Stimulated activated CD4-positive, alpha-beta T cell treated with anti-CD3 and anti-CD28 coated beads, Interleukin-2, amount 100 ng/mL, for 48 hours (primary cell): ENCODE data around the gene ZNF654.
A peak's percentile ranks its signal among the peaks of the same experiment; 100 is the strongest.
"Not testable (repeated sequence)": the region's sequence is repeated elsewhere in the genome, so short reads cannot be mapped to it uniquely, and the experiment has no call there.

ENCODE experiments used
- DNase-seq, 2 donors: peaks; one replicate each; pipeline ENCODE4 v3.0.0-alpha.2; 2020

Gene ZNF654

DNA sequence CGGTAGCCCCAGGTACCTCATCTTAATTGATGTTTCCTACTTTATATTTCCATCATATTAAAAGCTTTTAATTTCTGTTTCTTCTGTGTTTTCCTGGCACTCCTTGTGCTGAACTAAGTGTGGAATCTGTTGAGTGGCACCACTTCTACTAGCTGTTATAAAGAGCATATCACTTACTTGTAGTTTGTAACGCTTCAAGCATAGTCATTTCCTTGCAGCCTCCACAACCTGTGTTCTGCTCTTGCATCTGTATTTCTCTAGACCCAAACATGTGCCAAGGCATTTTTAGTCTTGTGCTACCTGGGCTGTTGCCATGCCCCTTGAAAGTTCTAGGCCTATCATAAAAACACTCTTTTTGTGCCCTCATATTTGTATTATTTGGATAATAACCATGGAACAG lies 16.0 kb downstream of the ZNF654 start:
- no peak for DNase-seq

DNA sequence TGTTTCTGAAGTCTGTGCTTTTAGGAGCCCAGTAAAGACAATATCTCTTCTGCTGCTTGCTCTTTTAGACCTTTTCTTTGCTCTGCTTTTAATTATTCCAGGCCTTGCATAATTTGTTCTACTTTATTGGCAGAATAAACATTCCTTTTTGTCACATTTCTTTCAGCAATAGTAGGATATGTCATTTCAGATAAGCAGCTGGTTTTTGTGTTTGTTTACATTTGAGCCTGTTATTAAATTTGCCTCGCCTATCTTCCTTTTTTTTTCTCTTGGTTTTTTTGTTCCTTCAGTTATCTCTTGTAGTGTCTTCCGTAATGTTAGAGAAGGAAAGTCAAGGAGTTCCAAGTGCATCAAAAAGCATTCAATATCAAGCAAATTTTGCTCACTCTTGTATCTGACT lies 16.4 kb downstream of the ZNF654 start:
- DNase-seq, result no peak

DNA sequence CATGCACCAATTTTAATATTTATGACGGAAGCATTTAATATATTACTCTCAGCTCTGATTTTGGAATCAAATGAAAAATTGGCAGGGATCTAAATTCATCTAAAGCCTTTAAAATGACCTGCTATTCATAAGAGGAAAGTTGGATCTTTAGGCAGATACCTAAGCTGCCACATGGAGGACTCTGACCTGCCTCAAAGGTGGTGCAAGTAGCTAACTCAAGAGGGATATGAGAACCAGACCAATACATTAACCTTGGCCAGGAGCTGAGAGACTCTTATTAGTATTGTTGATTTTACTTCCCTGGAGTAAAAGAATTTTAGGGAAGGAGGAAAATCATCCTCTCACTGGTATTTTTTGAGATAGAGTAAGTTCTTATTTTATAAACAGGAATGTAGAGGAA lies 17.7 kb downstream of the ZNF654 start:
- no peak for DNase-seq

DNA sequence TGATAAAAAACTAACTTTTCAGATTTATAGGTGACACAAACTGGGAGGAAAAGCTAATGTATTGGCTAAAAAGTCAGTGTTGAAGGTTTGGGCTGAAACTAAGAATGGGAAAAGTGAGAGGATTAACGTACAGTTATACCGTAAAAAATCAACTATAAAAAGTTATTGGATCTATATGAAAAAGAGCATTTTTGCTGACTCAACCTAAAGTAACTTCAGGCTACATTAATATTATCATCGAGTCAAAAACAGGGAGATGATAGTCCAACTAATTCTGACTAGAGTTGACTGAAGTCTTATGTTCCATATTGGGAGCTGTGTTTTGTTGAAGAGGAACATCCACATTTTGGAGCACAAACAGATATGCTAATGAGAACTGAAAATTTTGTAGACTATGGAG lies 19.9 kb downstream of the ZNF654 start:
- DNase-seq, result no peak

DNA sequence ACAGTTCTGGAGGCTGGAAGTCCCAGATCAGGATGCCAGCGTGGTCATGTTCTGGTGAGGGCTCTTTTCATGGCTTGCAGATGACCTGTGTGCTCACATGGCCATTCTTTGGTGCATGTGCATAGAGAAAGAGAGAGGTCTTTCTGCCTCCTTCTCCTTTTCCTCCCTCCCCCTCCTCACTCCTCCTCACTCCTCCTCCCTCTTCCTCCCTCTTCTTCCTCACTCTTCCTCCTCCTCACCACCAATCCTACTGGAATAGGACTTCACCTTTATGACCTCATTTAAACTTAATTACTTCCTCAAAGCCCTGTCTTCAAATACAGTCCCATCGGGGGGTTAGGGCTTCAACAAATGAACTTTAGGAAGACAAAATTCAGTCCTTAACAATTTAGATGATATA lies 23.8 kb downstream of the ZNF654 start:
- no peak for DNase-seq

DNA sequence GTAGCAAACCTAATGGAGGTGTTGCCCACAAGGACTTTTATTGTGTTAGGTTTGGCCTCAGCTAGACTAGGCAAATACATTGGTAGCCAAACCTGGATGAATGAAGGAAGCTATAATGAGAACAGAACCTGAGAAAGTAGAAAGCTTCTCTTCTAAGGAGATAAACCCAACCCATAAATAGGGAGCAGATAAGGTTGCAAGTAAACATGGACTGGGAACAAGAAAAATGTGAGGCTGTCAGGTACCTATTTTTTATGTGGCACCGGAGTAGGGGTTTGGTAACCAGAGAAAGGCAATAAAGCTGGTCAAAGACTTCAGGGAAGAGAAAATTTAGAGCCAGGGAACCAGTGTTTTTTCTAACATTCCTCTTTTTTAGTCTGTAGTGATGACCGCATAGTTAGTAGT lies 25.0 kb downstream of the ZNF654 start:
- DNase-seq, result no peak

DNA sequence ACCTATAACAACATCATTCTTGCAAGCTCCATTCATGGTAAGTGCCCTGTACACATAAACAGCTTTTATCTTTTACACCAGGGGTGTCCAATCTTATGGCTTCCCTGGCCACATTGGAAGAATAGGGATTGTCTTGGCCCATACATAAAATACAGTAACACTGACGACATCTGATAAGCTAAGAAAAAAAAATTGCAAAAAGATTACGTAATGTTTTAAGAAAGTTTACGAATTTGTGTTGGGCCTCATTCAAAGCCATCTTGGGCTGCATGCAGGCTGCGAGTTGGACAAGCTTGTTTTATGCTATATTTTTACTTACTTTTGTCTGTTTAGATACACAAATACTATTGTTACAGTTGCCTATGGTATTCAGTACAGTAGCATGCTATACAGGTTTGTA lies 31.6 kb downstream of the ZNF654 start:
- no peak for DNase-seq

DNA sequence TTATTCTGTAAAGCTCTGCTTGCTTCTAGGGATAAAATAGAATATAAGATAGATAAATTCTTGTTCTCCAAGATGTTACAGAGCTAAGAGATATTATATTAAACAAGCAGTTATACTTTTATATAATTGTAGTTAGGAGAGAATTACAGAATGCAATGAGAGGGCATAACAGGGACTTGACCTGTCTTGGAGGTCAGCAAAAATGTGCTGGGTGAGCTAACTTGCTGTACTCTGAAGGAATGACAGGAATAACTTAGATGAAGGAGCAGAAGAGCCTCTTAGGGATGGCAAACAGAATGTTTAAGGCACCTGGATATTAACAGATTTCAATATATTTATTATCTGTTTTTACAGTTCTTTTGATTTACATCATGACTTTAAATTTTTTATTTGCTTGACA lies 33.2 kb downstream of the ZNF654 start:
- DNase-seq, result no peak

DNA sequence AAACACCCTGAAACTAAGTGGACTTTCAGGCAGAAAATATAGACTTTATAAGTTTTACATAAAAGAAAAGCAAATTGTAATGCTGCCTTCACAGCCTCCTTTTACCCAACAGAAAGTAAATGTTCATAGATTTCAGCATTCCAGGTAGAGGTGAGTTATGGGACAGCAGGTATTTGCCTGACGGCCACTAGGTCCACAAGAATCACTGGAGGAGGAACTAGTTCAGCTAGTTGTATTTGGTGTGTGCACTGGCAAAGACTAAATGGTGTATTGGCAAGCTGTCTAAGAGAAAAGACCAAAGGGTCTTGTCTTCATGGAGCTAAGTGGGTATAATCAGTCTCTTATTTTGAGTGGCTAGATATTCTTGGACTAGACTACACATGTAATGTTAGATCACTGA lies 34.2 kb downstream of the ZNF654 start:
- no peak for DNase-seq

DNA sequence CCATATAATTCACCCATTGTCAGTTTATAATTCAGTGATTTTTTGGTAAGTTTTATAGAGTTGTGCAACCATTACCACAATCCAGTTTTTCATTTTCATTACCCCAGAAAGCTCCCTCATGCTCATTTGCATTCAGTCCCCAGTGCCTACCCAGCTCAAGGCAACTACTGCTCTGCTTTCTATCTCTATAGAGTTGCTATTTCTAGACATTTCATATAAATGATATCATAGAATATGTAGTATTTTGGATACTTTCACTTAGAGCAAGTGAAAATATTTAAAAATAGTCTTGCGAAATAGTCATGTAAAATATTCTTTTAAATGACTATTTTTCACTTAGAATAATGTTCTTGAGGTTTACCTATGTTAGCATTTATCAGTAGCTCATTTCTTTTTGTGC lies 42.1 kb downstream of the ZNF654 start:
- no peak for DNase-seq

DNA sequence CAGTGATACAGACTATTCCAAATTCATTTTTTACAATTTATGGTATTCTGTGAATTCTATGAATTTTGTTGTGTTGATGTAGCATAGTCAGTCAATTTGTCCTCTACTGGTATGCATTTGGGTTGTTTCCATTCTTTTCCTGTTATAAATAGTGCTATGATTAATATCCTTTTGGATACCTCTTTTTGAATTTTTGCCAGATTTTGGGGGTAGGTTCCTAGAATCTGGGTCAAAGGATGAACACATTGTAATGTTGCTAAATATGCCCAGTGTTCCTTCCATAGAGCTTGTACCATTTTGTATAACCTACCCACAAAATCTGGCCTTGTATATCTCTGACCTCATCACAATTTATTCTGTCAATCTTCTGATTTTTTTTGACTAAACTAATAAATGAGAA lies 46.3 kb downstream of the ZNF654 start:
- no peak for DNase-seq

DNA sequence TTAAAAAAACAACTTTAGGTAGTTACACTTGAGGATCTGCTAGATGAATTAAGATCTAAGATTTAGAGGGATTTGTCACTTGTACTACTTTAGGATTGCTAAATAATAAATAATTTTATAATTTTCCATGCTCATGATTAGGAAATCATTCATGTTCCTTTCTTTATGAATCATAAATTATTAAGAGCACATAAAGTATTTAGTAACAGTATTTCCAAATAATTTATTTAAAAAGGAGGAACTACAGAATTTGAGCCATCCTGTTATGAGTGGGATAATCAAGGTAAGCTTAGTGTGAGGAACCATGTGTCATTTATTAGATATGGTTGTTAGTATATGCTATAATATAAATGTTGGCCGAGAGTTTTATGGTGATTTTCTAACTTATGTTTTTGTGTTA lies 53.2 kb downstream of the ZNF654 start:
- no peak for DNase-seq

DNA sequence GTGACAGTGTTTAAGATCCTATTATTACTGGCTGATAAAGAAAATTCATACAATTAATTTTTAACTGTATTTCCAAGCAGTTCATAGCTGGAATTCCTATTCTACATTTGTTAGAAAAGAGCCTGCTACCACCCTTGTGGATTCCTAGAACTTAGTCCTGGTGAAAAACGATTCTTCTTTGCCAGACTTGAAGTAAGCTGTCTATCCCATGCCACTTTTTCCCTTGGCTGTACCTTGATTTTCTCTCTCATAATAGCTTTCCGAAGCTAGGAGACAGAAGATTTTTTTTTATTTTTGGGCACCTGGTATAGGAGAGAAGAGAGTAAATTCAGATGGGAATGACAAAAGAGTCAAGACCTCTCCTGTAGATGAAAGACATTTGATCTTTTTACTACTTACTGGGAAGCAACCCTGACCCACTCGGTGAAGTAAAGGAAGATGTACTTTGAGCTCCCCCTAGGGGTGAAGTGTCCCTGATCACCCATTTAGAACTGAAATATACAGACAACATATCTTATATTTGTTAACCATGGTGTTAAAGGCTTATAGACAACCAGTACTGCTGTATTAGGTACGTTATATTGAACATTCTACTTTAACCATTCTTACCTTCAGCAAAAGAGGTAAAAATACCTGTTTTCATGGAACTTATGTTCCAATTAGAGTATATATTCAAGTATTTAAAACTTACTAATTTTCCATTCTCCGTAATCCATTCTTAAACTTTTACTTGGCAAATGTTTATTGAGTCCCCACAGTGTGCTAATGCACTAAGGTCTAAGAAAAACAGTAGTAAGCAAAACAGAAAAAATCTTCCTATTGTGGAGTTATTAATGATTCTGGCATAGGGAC lies 54.5 kb downstream of the ZNF654 start:
- DNase-seq, result peak; percentile 37 to 55

DNA sequence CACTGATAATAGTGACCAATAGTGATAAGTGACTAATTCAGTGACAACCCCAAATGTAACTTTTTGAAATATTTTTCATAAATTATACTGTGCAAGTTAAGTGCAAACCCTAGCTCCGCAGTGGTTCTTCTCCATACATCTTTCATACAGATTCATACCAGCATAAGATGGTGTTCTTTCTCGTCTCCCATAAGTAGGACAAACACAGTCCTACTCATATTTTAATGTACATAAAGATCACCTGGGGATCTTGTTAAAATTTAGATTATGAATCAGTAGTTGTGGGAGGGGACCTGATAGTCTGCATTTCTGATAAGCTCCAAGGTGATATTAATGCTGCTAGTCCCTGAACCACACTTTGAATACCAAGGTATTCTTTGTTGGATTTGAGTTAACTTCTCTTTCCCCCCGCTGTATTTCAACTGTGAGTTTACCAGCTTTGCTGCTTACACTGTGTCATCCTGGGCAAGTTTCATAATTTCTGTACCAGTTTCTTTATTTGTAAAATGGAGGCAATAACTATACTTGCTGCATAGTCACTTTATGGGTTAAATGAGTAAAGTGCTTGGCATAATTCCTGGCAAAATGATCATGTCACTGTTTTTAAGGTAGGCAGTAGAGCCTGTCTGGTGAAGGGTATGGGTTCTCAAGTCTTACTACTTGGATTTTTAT lies 56.0 kb downstream of the ZNF654 start:
- no peak for DNase-seq

DNA sequence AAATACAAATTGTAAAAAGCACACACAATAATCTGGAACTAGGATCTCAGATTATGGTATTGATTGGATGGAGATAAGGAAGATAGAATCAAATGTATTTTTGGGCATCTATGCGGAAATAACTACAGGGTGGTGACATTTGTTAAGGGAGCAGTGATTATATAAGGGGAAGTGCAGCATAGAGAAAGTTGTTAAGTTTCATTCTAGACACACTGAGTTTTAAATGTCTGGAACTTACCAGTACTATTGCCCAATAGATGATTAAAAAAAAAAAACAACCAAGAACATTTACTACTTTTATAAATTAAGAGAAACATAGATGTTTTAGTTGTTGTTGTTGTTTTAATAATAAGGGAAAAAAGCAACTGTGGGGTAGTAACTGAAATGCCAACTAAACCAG lies 58.6 kb downstream of the ZNF654 start:
- no peak for DNase-seq

DNA sequence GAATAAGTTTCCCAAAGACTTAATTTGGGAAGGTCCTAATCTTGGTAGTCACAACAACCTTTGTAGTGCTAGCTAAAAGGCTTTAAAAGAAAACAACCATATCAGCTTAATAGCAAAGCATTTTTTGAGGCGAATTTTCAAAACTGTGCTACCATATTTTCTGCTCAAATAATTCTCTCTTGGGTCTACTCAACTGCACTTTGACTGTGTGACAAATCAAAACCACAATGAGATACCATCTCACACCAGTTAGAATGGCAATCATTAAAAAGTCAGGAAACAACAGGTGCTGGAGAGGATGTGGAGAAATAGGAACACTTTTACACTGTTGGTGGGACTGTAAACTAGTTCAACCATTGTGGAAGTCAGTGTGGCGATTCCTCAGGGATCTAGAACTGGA lies 59.5 kb downstream of the ZNF654 start:
- DNase-seq, result not testable (repeated sequence)

DNA sequence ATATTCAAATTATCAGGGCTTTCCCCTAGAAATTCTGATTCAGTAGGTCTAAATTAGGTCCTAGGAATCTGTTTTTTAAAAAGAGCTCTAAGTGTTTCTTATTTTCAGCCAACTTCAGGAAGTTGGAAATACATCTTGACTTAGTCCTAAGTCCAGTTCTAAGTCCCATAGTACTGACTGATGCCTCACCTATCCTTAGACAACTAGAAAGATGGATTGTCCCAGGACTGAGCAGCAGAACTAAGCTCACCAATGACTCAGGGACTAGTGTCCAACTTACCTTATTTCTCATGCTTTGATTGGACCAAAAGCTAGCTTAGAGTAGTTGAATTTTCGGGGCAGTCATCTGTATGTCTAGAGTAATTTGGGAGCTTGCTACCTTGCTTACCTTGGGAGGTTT lies 64.5 kb downstream of the ZNF654 start:
- no peak for DNase-seq

DNA sequence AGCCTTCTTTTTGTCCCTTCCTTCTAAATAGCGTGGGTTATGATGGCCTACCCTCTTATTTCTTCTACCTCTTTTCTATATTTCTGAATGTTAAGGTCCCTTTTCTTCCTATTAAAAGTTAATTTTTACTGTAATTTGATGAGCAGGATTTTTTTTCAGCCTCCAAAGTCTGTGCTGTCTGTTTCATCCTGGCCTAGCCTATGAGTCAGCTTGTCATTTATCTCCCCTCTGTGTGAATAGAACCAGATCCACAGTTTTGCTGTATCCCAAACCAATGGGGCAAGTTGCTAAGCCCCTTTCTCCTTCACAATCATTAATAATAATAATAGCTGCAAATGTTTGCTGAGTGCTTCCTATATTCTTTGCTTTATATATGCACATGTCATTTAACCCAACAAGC lies 72.6 kb downstream of the ZNF654 start:
- DNase-seq, result no peak

DNA sequence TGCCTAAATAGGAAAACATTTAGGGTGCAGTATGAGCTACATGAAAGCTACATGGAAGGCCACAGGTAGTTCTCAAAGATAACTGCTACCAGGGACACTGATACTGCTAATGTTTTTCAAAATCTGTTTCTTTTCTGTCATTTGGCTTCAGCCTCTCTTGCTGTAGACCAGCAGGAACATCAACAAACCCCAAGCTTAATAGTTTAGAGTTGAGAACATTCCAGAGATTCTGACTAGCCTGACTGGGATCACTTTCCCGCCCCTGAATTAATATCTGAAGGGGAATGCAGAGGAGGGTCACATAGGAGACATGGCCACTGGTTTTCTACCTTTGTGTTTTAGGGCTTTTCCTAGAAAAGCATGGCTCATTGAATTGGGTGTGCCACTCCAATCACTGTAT lies 73.8 kb downstream of the ZNF654 start:
- DNase-seq, result no peak

DNA sequence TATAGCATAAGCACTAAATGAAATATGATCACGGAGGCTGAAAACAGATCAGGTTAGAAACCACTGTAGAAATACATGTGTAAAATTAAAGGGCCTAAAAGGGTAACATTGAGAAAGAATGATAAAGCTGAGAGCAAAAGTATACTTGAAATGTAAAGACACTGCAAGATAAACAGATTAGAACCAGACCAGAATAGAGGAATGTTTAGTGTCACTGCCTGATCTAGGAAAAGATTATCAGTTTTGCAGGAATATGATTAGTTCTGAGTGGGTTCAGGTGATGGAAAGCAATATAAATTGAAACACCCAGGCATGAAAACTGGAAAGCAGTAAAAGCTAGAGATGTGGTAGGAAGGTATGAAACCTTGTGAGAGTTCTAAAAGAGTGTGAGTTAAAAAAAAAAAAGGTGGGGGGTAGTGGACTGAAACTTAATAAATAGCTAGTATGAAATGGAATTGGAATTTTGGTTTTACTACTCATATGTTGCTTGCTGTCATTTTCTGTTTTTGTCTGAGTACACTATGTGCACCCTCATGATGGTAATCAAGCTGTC lies 74.7 kb downstream of the ZNF654 start:
- no peak for DNase-seq

DNA sequence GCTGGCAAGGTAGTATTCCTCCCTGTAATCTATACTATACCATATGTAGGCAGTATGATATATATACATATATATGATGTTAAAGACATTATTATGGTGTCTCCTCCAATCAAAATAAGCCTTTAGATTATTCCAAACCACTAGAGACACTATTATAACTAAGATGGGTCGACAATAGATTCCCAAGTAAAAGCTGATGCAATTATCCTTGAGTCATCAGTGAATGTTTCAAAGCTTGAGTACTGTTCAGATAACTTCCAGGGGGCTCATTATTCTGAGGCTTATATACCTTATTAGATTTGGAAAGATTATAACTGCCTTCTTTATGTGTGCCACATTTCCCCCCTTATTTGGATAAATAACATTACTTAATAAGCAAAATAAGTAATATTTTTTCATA lies 78.8 kb downstream of the ZNF654 start:
- DNase-seq, result no peak

DNA sequence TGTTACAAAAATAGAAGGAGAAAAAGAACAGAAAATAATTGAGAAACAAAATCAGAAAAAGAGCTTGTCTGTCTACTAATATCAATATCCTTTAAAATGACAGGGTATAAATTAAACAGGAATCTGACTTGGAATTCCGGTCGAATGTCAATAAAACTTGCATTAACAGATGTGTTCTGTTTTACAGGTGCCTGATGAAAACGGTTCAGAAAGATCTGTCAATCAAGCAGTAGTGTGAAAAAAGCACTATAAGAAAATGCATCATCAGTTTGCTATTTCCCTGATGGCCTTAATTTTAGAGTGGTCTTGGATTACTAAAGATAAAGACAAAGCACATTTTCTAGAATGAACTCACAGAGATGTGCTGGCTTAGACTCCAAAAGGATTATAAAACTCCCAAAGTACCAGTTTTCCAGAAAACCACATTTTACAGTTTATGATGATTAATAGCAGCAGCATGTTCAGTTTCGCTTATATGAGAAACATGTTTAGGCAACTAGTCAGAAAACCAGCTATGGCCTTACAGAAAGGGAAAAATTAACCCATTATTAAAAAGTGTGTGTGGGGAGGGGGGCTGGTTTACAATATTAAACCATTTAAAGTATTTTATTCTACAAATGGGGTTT lies 82.5 kb downstream of the ZNF654 start:
- no peak for DNase-seq

DNA sequence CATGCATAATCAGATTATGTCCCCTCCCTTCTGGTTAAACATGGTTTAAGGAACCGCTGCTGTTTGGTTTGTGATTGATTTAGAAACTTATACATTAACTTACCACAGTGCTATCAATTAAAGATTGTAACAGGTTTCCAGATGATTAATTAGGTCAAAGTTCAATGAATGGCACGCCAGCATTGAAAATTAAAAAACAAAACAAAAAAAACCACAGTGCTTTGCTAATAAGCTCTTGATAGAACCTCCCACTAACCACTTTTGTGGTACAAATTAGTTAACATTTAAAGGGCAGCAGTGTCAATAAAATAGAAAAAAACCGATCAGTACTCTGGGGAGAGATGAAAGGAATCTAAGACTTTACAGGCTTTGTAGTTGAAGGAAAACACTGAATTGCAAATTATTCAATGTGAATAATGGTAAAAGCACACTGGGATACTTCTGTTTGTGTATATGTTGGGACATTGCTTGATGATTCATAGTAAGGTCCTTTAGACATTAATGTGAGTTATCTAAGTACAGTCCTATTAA lies 83.1 kb downstream of the ZNF654 start:
- DNase-seq, result no peak

DNA sequence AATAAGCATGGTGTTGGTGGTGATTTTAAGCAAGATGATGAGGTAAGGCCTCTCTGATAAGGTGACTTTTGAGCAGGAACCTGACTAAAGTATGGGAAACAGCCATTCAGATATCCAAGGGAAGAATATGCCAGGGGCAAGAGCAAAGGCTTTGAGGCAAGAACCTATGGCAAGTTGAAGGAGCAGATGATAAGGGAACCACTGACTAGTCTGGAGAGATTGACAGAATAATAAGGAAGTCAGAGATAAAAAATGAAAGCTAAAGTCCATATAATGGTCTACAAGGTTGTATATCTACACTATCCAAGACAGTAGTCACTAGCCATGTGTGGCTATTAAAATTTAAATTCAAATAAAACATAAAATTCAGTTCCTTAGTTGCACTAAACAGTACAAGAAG lies 88.2 kb downstream of the ZNF654 start:
- DNase-seq, result no peak
